ENCODE measurements around the gene CORO6. TPM values are rescaled to one million over a fixed set of nuclear protein-coding genes. Genes with fewer than 3 reads are reported as not detected.

Gene CORO6
- total and polyA plus RNA-seq, 2 of the 13 experiments (the other 11 are each of a cell fraction or from before 2014, with no cell fraction given) = 0.42 to 0.82 TPM

DNA sequence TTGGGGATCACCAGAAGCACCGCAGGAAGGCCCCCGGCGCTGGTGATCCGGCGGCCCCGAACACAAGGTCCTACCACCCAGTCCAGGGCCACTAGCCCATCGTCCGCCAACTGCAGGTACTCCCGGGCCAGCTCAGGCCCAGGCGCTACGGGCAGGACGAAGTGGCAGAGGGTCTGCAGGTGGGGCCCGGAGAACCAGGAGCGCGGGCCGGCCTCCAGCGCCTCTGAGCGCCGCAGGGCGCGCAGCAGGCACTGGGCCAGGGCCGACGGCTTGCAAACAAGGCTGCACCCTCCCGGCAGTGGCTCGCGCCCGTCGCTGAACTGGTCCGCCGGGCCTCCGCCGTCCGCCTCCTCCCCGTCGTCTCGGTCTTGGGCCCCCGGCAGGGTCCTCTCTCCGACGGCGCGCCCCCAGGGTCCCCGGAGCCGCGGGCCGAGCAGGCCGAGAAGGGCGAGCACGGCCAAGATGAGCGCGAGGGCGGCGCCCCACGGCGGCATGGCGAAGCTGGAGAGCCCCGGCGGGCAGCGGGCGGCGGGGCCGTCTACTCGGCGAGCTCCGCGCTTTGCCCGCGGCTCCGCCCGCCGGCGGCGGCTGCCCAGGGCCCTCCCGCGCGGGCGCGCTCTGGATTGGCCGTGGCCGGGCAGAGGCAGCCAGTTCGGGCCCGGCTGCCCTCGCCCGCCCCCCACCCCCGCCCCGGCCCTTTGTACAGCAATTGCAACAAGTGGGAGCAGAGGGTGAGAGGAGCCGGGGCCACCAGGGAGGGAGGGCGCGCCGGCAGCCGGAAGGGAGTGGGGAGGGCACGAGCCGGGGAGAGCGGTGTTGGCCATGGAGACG lies 56.0 kb downstream of the CORO6 start, which contains the start of gene ABHD15 (continued):
- TF ChIP-seq TAF15 (IDR thresholded peaks at IDR 0.05; ENCODE audit: low read depth, low read length, poor library complexity, severe bottlenecking) (no peak), DNMT1 (CRISPR knock-in tag; IDR thresholded peaks at IDR 0.05) (no peak), ZNF777 (CRISPR knock-in tag; IDR thresholded peaks at IDR 0.05) (peak; percentile 98), SALL1 (CRISPR knock-in tag; IDR thresholded peaks at IDR 0.05) (no peak; the same call in 1 of the 2 replicates), ZNF629 (CRISPR knock-in tag; conservative IDR thresholded peaks at IDR 0.05) (0 out of 2 replicates have a peak, but pooled peaks have one; percentile 22), PCBP1 (IDR thresholded peaks at IDR 0.05; ENCODE audit: borderline replicate concordance, low read depth, low read length) (peak; percentile 22; the same call in 1 of the 2 replicates), REL (CRISPR knock-in tag; conservative IDR thresholded peaks at IDR 0.05) (no peak), PHF8 (CRISPR knock-in tag; IDR thresholded peaks at IDR 0.05) (peak; percentile 61), THAP11 (CRISPR knock-in tag; IDR thresholded peaks at IDR 0.05) (no peak), KLF16 (CRISPR knock-in tag; IDR thresholded peaks at IDR 0.05) (0 out of 4 replicates have a peak, but pooled peaks of 1 of the 2 experiments have one; percentile 49), ZNF598 (CRISPR knock-in tag; IDR thresholded peaks at IDR 0.05; ENCODE audit: borderline replicate concordance) (0 out of 2 replicates have a peak, but pooled peaks have one; percentile 22), XBP1 (CRISPR knock-in tag; IDR thresholded peaks at IDR 0.05) (no peak), RFX3 (CRISPR knock-in tag; IDR thresholded peaks at IDR 0.05) (no peak)
- TF ChIP-seq, protein P1, sequence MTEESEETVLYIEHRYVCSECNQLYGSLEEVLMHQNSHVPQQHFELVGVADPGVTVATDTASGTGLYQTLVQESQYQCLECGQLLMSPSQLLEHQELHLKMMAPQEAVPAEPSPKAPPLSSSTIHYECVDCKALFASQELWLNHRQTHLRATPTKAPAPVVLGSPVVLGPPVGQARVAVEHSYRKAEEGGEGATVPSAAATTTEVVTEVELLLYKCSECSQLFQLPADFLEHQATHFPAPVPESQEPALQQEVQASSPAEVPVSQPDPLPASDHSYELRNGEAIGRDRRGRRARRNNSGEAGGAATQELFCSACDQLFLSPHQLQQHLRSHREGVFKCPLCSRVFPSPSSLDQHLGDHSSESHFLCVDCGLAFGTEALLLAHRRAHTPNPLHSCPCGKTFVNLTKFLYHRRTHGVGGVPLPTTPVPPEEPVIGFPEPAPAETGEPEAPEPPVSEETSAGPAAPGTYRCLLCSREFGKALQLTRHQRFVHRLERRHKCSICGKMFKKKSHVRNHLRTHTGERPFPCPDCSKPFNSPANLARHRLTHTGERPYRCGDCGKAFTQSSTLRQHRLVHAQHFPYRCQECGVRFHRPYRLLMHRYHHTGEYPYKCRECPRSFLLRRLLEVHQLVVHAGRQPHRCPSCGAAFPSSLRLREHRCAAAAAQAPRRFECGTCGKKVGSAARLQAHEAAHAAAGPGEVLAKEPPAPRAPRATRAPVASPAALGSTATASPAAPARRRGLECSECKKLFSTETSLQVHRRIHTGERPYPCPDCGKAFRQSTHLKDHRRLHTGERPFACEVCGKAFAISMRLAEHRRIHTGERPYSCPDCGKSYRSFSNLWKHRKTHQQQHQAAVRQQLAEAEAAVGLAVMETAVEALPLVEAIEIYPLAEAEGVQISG (CRISPR knock-in tag; IDR thresholded peaks at IDR 0.05) = peak; percentile 17; the same call in 1 of the 2 replicates
- TF ChIP-seq, protein P2, sequence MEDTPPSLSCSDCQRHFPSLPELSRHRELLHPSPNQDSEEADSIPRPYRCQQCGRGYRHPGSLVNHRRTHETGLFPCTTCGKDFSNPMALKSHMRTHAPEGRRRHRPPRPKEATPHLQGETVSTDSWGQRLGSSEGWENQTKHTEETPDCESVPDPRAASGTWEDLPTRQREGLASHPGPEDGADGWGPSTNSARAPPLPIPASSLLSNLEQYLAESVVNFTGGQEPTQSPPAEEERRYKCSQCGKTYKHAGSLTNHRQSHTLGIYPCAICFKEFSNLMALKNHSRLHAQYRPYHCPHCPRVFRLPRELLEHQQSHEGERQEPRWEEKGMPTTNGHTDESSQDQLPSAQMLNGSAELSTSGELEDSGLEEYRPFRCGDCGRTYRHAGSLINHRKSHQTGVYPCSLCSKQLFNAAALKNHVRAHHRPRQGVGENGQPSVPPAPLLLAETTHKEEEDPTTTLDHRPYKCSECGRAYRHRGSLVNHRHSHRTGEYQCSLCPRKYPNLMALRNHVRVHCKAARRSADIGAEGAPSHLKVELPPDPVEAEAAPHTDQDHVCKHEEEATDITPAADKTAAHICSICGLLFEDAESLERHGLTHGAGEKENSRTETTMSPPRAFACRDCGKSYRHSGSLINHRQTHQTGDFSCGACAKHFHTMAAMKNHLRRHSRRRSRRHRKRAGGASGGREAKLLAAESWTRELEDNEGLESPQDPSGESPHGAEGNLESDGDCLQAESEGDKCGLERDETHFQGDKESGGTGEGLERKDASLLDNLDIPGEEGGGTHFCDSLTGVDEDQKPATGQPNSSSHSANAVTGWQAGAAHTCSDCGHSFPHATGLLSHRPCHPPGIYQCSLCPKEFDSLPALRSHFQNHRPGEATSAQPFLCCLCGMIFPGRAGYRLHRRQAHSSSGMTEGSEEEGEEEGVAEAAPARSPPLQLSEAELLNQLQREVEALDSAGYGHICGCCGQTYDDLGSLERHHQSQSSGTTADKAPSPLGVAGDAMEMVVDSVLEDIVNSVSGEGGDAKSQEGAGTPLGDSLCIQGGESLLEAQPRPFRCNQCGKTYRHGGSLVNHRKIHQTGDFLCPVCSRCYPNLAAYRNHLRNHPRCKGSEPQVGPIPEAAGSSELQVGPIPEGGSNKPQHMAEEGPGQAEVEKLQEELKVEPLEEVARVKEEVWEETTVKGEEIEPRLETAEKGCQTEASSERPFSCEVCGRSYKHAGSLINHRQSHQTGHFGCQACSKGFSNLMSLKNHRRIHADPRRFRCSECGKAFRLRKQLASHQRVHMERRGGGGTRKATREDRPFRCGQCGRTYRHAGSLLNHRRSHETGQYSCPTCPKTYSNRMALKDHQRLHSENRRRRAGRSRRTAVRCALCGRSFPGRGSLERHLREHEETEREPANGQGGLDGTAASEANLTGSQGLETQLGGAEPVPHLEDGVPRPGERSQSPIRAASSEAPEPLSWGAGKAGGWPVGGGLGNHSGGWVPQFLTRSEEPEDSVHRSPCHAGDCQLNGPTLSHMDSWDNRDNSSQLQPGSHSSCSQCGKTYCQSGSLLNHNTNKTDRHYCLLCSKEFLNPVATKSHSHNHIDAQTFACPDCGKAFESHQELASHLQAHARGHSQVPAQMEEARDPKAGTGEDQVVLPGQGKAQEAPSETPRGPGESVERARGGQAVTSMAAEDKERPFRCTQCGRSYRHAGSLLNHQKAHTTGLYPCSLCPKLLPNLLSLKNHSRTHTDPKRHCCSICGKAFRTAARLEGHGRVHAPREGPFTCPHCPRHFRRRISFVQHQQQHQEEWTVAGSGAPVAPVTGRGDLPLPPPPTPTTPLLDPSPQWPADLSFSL (CRISPR knock-in tag; IDR thresholded peaks at IDR 0.05) = no peak
- TF ChIP-seq, protein P3, sequence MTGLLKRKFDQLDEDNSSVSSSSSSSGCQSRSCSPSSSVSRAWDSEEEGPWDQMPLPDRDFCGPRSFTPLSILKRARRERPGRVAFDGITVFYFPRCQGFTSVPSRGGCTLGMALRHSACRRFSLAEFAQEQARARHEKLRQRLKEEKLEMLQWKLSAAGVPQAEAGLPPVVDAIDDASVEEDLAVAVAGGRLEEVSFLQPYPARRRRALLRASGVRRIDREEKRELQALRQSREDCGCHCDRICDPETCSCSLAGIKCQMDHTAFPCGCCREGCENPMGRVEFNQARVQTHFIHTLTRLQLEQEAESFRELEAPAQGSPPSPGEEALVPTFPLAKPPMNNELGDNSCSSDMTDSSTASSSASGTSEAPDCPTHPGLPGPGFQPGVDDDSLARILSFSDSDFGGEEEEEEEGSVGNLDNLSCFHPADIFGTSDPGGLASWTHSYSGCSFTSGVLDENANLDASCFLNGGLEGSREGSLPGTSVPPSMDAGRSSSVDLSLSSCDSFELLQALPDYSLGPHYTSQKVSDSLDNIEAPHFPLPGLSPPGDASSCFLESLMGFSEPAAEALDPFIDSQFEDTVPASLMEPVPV (CRISPR knock-in tag; IDR thresholded peaks at IDR 0.05) = no peak; the same call in 1 of the 2 replicates
